Measurements from ENCODE around the gene PROS1.
A peak's percentile ranks its signal among the peaks of the same experiment; 100 is the strongest.

Gene PROS1

GRCh38 chr3:93973131-93974126 lies at the start of gene PROS1:
PROS1 (minus strand) TSS chr3:93973896; CDS start chr3:93973749, 147 bp downstream.
- DNase-seq (ENCODE audit: low read depth in 2 of 2) = peak; percentile 44 to 47

DNA sequence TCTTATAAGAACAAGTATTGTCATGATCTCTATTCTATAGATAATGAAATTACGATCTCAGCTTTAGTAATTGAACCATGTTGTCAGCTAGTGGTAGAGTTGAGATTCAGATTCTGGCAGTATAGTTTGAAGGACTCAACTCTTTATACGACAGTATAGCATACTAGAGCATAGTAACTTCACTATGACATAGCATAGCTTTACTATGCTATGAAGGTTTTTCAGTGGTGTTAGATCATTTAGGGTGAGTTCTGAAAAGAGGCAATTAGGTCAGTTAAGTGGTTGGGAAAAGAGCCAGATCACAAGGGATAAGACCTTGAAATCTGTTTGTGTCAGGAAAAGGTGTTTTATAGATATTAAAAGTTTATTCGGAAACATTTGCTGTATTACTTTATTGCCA lies 46.6 kb upstream of the PROS1 start:
- DNase-seq (ENCODE audit: low read depth in 2 of 2) = no peak

GRCh38 chr3:94019659-94020058 lies 46.0 kb upstream of the PROS1 start:
- no peak for DNase-seq (ENCODE audit: low read depth in 2 of 2)

- no peak for DNase-seq (ENCODE audit: low read depth in 2 of 2)
Observed at GRCh38 chr3:94015025-94015424, 41.3 kb upstream of the PROS1 start.

DNA sequence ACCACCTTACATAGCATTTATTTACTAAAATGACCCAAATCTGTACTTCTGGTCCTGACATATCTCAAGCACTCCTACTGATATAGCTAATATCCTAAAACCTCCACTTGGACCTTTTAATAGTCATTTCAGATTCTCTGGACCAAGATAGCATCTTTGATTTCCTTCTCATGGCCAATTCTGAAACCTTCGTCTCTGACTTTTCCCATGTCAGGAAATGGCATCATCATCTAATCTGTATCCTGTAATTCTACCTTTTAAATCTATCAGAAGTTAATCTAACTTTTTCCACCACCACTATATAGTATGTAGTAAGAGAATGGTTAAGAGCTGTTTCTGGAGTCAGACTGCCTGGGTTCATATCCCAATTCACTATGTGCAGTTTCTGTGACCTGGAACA lies 38.5 kb upstream of the PROS1 start:
- DNase-seq (ENCODE audit: low read depth in 2 of 2) = no peak

DNA sequence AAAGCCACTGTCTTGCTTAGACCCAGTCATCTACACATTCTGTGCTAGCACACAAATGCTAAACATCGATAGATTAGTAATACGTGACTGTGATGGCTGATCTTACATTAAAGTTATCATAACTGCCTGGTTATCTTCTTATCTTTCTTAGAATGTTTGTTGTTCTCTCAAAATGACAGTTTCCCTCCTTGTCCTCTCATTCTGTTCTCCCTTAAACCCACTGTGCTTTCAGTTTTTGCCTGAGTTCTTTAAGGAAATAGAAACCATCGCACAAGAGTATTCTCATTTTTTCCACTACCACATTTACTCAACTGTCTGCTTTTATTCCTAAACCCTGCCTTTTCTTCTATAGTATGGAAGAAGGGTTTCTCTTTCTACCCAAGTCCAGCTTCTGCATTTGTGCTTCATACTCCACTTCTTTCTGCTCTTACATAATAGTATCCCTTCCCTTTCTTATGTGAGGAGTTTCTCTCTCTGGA lies 37.6 kb upstream of the PROS1 start:
- DNase-seq (ENCODE audit: low read depth in 2 of 2) = no peak

DNA sequence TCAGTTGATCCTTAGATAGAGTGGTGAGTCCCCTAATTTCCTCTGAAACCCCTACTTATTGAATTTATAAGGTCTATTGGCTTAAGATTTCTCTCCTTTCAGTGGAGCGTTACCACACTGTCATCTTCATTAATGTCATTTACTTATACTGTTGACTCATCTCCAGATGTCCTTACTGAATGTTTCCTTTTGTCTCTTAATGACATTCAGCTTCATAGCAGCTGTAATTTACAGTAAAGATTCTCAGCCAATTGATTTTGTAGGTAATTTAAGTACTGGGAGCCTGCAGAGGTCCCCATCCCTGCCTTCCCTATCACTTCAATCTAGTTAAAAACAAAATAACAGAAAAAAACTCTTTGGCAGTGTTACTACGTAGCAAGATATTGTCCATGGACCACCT lies 35.9 kb upstream of the PROS1 start:
- no peak for DNase-seq (ENCODE audit: low read depth in 2 of 2)

GRCh38 chr3:94008253-94008652 lies 34.6 kb upstream of the PROS1 start:
- no peak for DNase-seq (ENCODE audit: low read depth in 2 of 2)

DNA sequence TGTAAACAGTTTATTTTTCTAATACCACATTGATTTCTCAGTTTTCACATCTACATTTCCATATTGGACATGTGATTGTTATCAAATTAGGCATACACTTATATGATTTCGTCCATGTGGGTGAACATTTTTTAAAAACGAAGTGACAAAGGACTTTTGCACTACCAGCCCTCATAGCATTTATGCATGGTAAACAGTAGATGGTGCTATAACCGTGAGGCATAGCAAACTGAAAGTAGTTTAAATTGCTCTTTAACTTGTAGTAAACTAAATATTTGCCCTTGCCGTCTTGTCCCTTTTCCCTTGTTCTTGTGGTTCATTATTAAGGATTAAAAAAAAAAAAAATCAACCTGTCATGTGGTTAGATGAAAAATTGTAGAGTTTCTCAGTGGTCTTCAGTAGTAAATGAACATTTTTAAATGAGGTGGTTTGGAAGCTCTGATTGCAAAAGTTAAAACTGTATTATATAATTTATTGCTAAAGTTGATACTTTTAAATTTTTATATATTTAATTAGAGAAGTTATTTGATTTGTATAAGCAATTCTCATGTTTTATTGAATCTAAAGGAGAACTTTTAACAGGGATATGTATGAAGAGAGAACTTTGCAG lies 30.7 kb upstream of the PROS1 start:
- DNase-seq (ENCODE audit: low read depth in 2 of 2) = peak; percentile 31 to 36

DNA sequence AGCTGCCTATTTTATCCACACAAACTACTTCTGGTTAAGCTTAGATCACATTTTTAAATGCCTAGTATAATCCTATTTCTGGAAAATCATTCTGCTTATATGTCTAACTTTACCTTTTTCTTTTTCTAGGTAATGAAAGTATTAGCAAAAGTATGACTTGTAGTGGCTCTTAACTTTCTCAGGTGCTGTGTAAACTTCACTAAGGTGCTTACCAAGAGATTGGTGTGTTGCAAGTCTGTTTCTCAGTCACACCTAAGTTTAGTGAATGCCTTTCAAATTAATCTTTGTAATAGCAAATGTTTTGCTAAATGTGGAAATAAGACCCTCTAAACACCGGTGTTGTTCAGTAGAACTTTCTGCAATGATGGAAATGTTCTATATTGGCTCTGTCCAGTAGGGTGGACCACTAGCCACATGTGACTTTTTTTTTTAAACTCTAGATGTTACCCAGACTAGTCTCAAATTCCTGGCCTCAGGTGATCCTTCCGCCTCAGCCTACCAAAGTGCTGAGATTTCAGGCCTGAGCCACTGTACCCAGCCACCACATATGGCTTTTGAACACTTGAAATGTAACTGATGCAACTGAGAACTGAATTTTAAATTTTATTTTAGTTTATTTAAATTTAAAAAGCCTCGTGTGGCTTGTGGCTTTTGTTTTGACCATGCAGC lies 28.3 kb upstream of the PROS1 start:
- no peak for DNase-seq (ENCODE audit: low read depth in 2 of 2)

DNA sequence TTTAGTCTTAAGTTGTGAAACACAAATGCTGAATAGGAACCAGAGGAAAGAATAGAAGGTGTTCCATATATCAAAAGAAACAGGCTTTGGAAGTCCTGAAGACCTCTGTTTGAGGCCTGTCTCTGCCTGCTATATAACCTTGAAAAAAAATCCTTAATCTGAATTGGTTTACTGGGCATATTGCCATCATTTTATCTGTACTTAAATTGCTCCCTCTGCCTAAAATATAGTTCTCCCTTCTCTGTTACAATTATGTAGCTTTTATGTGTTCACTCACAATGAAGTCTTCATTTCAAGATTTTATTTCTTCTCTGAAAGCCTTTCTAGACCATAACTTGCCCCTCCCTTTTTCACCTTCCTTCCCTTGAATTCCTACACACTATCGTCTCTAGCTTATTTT lies 27.5 kb upstream of the PROS1 start:
- DNase-seq (ENCODE audit: low read depth in 2 of 2) = no peak

DNA sequence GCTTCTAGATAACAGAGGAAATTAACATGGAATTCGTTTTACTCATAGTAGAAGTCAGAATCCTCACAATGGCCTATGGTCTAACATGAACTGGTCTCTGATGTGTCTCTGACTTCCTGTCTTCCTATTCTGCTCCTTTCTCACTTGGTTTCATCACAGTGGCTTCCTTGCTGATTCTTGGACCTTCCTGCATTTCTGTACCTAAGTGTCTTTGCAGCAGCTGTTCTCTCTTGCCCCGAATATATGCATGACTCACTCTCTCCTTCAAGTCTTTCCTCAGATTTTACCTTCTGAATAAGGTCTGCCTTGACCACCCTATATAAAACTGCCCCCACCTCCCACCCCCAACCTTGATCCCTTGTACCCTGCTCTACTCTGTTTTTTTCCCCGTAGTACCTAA lies 20.4 kb upstream of the PROS1 start:
- no peak for DNase-seq (ENCODE audit: low read depth in 2 of 2)

DNA sequence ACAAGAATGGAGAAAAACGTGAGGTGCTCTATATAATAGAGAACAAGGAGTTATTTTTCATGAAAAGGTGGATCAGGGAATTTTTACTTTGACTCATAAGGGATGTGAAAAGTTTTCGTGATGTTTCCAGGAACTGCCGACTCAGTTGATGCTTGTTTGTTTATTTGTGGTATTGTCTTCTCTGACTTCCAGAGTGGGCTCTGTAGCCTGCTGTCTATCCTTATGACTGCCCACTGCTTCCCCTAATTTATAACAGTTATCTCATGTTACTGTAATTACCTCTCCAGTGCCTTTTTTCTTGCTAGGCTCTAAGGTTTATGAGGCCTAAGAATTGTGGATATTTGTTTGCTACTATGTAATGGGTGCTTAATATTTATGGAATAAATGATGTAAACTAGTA lies 18.5 kb upstream of the PROS1 start:
- no peak for DNase-seq (ENCODE audit: low read depth in 2 of 2)

DNA sequence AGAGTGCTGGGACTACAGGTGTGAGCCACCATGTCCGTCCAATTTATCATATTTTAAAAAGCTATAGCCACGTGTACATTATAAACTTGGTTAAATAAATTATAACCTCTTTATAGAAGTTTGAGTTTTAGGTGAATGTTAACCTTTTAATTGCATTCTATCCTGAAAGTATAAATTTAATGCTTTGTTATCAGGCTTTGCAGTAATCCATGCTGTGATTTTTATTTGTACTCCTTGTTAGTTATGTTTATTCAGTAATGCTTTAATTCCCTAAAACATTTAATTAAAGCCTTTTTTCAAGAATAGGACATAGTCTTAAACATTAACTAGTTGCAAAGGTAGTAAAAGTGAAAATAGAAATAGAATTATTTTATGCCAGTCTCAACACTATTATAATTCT lies 17.9 kb upstream of the PROS1 start:
- no peak for DNase-seq (ENCODE audit: low read depth in 2 of 2)

DNA sequence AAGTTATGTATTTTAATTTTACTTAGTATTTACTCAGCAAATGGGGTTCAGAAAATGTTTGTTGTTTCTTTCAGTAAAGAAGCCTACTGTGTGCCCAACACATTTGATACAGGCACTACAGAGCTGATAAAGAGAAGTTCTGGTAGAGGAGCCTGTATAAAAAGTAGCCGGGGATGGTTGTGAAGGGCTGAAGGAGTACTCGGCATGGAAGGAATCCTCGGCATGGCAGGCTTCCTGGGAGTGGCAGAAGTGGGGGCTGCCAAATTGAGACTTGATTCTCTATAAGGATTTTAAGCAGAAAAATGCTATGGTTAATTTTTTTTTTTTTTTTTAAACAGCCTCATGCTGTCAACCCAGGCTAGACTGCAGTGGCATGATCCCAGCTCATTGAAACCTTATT lies 15.5 kb upstream of the PROS1 start:
- DNase-seq (ENCODE audit: low read depth in 2 of 2) = no peak

GRCh38 chr3:93988764-93989163 lies 15.1 kb upstream of the PROS1 start:
- DNase-seq (ENCODE audit: low read depth in 2 of 2) = no peak

DNA sequence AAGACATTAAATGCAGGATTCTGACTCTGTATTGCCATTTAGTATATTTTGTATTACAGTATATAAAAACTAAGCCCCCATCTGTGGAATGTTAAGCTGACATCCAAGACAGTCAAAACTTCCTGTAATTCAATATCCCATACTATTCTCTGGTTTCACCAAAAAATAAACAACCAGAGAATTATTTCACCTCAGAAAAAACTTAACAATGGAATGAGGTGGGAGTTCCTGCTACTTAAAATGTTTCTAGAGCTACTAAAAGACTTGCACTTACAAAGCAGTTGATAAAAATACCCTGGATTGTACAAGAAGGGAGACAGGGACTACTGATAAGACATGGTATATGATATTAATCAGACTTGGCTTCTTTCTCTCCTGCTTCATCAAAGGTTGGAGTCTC lies 14.6 kb upstream of the PROS1 start:
- no peak for DNase-seq (ENCODE audit: low read depth in 2 of 2)

GRCh38 chr3:93984618-93985017 lies 10.9 kb upstream of the PROS1 start:
- DNase-seq (ENCODE audit: low read depth in 2 of 2) = no peak

DNA sequence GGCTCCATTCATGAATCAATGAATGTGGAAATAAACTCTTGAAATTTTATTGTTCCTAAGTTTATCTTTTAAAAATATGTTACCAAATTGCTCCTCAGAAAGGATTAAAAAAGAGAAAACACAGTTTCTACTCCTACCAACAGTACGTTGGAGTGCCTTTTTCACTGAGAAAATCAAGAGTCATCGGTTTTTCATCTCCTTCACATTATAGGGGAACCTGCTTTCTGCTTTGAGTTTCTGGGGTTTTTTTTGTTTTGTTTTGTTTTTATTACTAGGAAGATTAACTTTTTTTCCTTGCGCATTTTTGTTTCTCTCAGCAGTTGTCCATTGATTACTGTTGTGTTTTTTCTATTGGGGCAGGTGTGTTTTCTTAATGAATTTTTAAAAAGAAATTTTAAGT lies 9.7 kb upstream of the PROS1 start:
- DNase-seq (ENCODE audit: low read depth in 2 of 2) = no peak

GRCh38 chr3:93981649-93982048 lies 8.0 kb upstream of the PROS1 start:
- no peak for DNase-seq (ENCODE audit: low read depth in 2 of 2)

- peak; percentile 94 to 95 for DNase-seq (ENCODE audit: low read depth in 2 of 2)
Observed at GRCh38 chr3:93979850-93980676, 6.4 kb upstream of the PROS1 start, which contains the start of gene ARL13B. ARL13B (plus strand) TSS chr3:93980155; CDS start chr3:93980424, 269 bp downstream.
